ENCODE results near the gene LCAT.

LCAT gene

GRCh38 chr16:67959536-67960329 lies 15.8 kb upstream of the LCAT start:
- WGBS (ENCODE audit: insufficient coverage, insufficient read length): no CpG with 5 or more reads among the region's 11 CpGs
- DNase-seq (ENCODE audit: low read depth, low spot score): no peak
- Histone ChIP-seq H3K4me3 (ENCODE audit: low read length) (no peak overlapping the region), H3K4me1 (ENCODE audit: control insufficient read depth, insufficient read depth, low read length) (peaks cover 2% of the 10 kb centered on the region; the same call in 1 of the 2 replicates), H3K36me3 (ENCODE audit: control insufficient read depth, insufficient read depth, low read length) (peaks cover 38% of the 10 kb centered on the region), H3K27ac (ENCODE audit: low read length) (no peak overlapping the region), H3K9me3 (ENCODE audit: control insufficient read depth, insufficient read depth, low read length) (no peaks in the 10 kb centered on the region), H3K27me3 (ENCODE audit: control insufficient read depth, insufficient read depth, low read length) (no peaks in the 10 kb centered on the region)

- Histone ChIP-seq H3K4me1 (ENCODE audit: control insufficient read depth, insufficient read depth, low read length) (no peaks in the 10 kb centered on the region), H3K36me3 (ENCODE audit: control insufficient read depth, insufficient read depth, low read length) (peaks cover 47% of the 10 kb centered on the region), H3K9me3 (ENCODE audit: control insufficient read depth, insufficient read depth, low read length) (no peaks in the 10 kb centered on the region), H3K4me3 (ENCODE audit: low read length) (no peak overlapping the region), H3K27me3 (ENCODE audit: control insufficient read depth, insufficient read depth, low read length) (no peaks in the 10 kb centered on the region), H3K27ac (ENCODE audit: low read length) (no peak overlapping the region)
- no CpG with 5 or more reads among the region's 9 CpGs for WGBS (ENCODE audit: insufficient coverage, insufficient read length)
- DNase-seq (ENCODE audit: low read depth, low spot score): no peak
Observed at GRCh38 chr16:67957622-67958021, 13.7 kb upstream of the LCAT start.

- DNase-seq (ENCODE audit: low read depth, low spot score): no peak
- no peaks in the 10 kb centered on the region for H3K9me3 ChIP-seq (ENCODE audit: control insufficient read depth, insufficient read depth, low read length)
- no peak overlapping the region for H3K4me3 ChIP-seq (ENCODE audit: low read length)
- no CpG with 5 or more reads among the region's 10 CpGs for WGBS (ENCODE audit: insufficient coverage, insufficient read length)
- no peaks in the 10 kb centered on the region for H3K27me3 ChIP-seq (ENCODE audit: control insufficient read depth, insufficient read depth, low read length)
- H3K4me1 ChIP-seq (ENCODE audit: control insufficient read depth, insufficient read depth, low read length): no peaks in the 10 kb centered on the region
- H3K27ac ChIP-seq (ENCODE audit: low read length): no peak overlapping the region
- peaks cover 48% of the 10 kb centered on the region for H3K36me3 ChIP-seq (ENCODE audit: control insufficient read depth, insufficient read depth, low read length)
Observed at GRCh38 chr16:67954421-67955196, 10.7 kb upstream of the LCAT start.

- Histone ChIP-seq H3K4me1 (ENCODE audit: control insufficient read depth, insufficient read depth, low read length) (no peaks in the 10 kb centered on the region), H3K9me3 (ENCODE audit: control insufficient read depth, insufficient read depth, low read length) (no peaks in the 10 kb centered on the region), H3K27ac (ENCODE audit: low read length) (no peak overlapping the region), H3K36me3 (ENCODE audit: control insufficient read depth, insufficient read depth, low read length) (peaks cover 48% of the 10 kb centered on the region), H3K27me3 (ENCODE audit: control insufficient read depth, insufficient read depth, low read length) (no peaks in the 10 kb centered on the region), H3K4me3 (ENCODE audit: low read length) (no peak overlapping the region)
- no CpG with 5 or more reads among the region's 8 CpGs for WGBS (ENCODE audit: insufficient coverage, insufficient read length)
- DNase-seq (ENCODE audit: low read depth, low spot score): no peak
Observed at GRCh38 chr16:67953641-67954375, 9.9 kb upstream of the LCAT start.

GRCh38 chr16:67951485-67951884 lies 7.6 kb upstream of the LCAT start:
- no peak overlapping the region for H3K4me3 ChIP-seq (ENCODE audit: low read length)
- H3K27me3 ChIP-seq (ENCODE audit: control insufficient read depth, insufficient read depth, low read length): no peaks in the 10 kb centered on the region
- no peak for DNase-seq (ENCODE audit: low read depth, low spot score)
- WGBS (ENCODE audit: insufficient coverage, insufficient read length): no CpG with 5 or more reads among the region's 12 CpGs
- no peak overlapping the region for H3K27ac ChIP-seq (ENCODE audit: low read length)
- peaks cover 57% of the 10 kb centered on the region for H3K36me3 ChIP-seq (ENCODE audit: control insufficient read depth, insufficient read depth, low read length)
- H3K4me1 ChIP-seq (ENCODE audit: control insufficient read depth, insufficient read depth, low read length): no peaks in the 10 kb centered on the region; the same call in 1 of the 2 replicates
- H3K9me3 ChIP-seq (ENCODE audit: control insufficient read depth, insufficient read depth, low read length): no peaks in the 10 kb centered on the region

GRCh38 chr16:67950335-67950843 lies 6.5 kb upstream of the LCAT start:
- no peak overlapping the region for H3K4me3 ChIP-seq (ENCODE audit: low read length)
- H3K36me3 ChIP-seq (ENCODE audit: control insufficient read depth, insufficient read depth, low read length): peaks cover 68% of the 10 kb centered on the region
- H3K9me3 ChIP-seq (ENCODE audit: control insufficient read depth, insufficient read depth, low read length): no peaks in the 10 kb centered on the region
- no peak for DNase-seq (ENCODE audit: low read depth, low spot score)
- H3K27me3 ChIP-seq (ENCODE audit: control insufficient read depth, insufficient read depth, low read length): no peaks in the 10 kb centered on the region
- H3K4me1 ChIP-seq (ENCODE audit: control insufficient read depth, insufficient read depth, low read length): no peaks in the 10 kb centered on the region; the same call in 1 of the 2 replicates
- WGBS (ENCODE audit: insufficient coverage, insufficient read length): no CpG with 5 or more reads among the region's 16 CpGs
- H3K27ac ChIP-seq (ENCODE audit: low read length): no peak overlapping the region

GRCh38 chr16:67949645-67950044 lies 5.7 kb upstream of the LCAT start:
- no peak overlapping the region for H3K4me3 ChIP-seq (ENCODE audit: low read length)
- WGBS (ENCODE audit: insufficient coverage, insufficient read length): no CpG with 5 or more reads among the region's 11 CpGs
- no peaks in the 10 kb centered on the region for H3K9me3 ChIP-seq (ENCODE audit: control insufficient read depth, insufficient read depth, low read length)
- H3K27me3 ChIP-seq (ENCODE audit: control insufficient read depth, insufficient read depth, low read length): no peaks in the 10 kb centered on the region
- H3K36me3 ChIP-seq (ENCODE audit: control insufficient read depth, insufficient read depth, low read length): peaks cover 72% of the 10 kb centered on the region
- no peak overlapping the region for H3K27ac ChIP-seq (ENCODE audit: low read length)
- no peaks in the 10 kb centered on the region; the same call in 1 of the 2 replicates for H3K4me1 ChIP-seq (ENCODE audit: control insufficient read depth, insufficient read depth, low read length)
- no peak for DNase-seq (ENCODE audit: low read depth, low spot score)

GRCh38 chr16:67948015-67948414 lies 4.1 kb upstream of the LCAT start:
- H3K27me3 ChIP-seq (ENCODE audit: control insufficient read depth, insufficient read depth, low read length): no peaks in the 10 kb centered on the region
- no CpG with 5 or more reads among the region's 15 CpGs for WGBS (ENCODE audit: insufficient coverage, insufficient read length)
- peaks cover 67% of the 10 kb centered on the region for H3K36me3 ChIP-seq (ENCODE audit: control insufficient read depth, insufficient read depth, low read length)
- no peaks in the 10 kb centered on the region for H3K9me3 ChIP-seq (ENCODE audit: control insufficient read depth, insufficient read depth, low read length)
- DNase-seq (ENCODE audit: low read depth, low spot score): no peak
- H3K4me3 ChIP-seq (ENCODE audit: low read length): no peak overlapping the region
- no peak overlapping the region for H3K27ac ChIP-seq (ENCODE audit: low read length)
- H3K4me1 ChIP-seq (ENCODE audit: control insufficient read depth, insufficient read depth, low read length): no peaks in the 10 kb centered on the region; the same call in 1 of the 2 replicates

GRCh38 chr16:67946966-67947558 lies 3.1 kb upstream of the LCAT start:
- no peak for DNase-seq (ENCODE audit: low read depth, low spot score)
- H3K4me1 ChIP-seq (ENCODE audit: control insufficient read depth, insufficient read depth, low read length): no peaks in the 10 kb centered on the region; the same call in 1 of the 2 replicates
- peaks cover 70% of the 10 kb centered on the region for H3K36me3 ChIP-seq (ENCODE audit: control insufficient read depth, insufficient read depth, low read length)
- H3K27me3 ChIP-seq (ENCODE audit: control insufficient read depth, insufficient read depth, low read length): no peaks in the 10 kb centered on the region
- WGBS (ENCODE audit: insufficient coverage, insufficient read length): no CpG with 5 or more reads among the region's 28 CpGs
- no peaks in the 10 kb centered on the region for H3K9me3 ChIP-seq (ENCODE audit: control insufficient read depth, insufficient read depth, low read length)
- no peak overlapping the region for H3K4me3 ChIP-seq (ENCODE audit: low read length)
- no peak overlapping the region for H3K27ac ChIP-seq (ENCODE audit: low read length)

- no CpG with 5 or more reads among the region's 20 CpGs for WGBS (ENCODE audit: insufficient coverage, insufficient read length)
- Histone ChIP-seq H3K36me3 (ENCODE audit: control insufficient read depth, insufficient read depth, low read length) (peaks cover 62% of the 10 kb centered on the region), H3K27ac (ENCODE audit: low read length) (no peak overlapping the region), H3K9me3 (ENCODE audit: control insufficient read depth, insufficient read depth, low read length) (no peaks in the 10 kb centered on the region), H3K27me3 (ENCODE audit: control insufficient read depth, insufficient read depth, low read length) (no peaks in the 10 kb centered on the region), H3K4me3 (ENCODE audit: low read length) (no peak overlapping the region), H3K4me1 (ENCODE audit: control insufficient read depth, insufficient read depth, low read length) (no peaks in the 10 kb centered on the region; the same call in 1 of the 2 replicates)
- no peak for DNase-seq (ENCODE audit: low read depth, low spot score)
Observed at GRCh38 chr16:67946128-67946569, 2.2 kb upstream of the LCAT start.

Measured in iPS DF 6.9 (cell line).